ENCODE results near the gene PTGIS. TPM values are rescaled to one million over a fixed set of nuclear protein-coding genes. Genes with fewer than 3 reads are reported as not detected.
A peak's percentile ranks its signal among the peaks of the same experiment; 100 is the strongest.

PTGIS gene
- total RNA-seq, 4 donors from 2014 or later: 1.6 to 34.1 (median 8.6) TPM

GRCh38 chr20:49482621-49483017, 85.3 kb downstream of the PTGIS start, which contains the start of gene KCNB1:
KCNB1 (minus strand) TSS chr20:49482668; CDS start chr20:49482480, 188 bp downstream.
- Histone ChIP-seq H3K27ac (peak within 1 kb of the TSS; percentile 36 to 84 (median 71)), H3K9me3 (no peaks in the 10 kb centered on the region), H3K4me3 (peak within 1 kb of the TSS; percentile 19 to 67 (median 43)), H3K4me1 (peaks cover 7 to 50% (median 10%) of the 10 kb centered on the region in 3 donors), H3K36me3 (no peaks in the 10 kb centered on the region), H3K27me3 (peaks cover 0 to 85% (median 5%) of the 10 kb centered on the region in 4 donors)
- 4 to 31% methylated on average over 4 to 11 of the region's 34 CpGs for WGBS, 2 donors
- intact Hi-C loops (cut with DNase I): loop anchor here (10.0 kb wide), 1 partner anchor 98 kb away; no protein-coding TSS in a partner anchor
- no peak for DNase-seq
- TF ChIP-seq CTCF (IDR thresholded peaks at IDR 0.05) (peak in 2 of 6 experiments; percentile 21 to 24), POLR2A (IDR thresholded peaks at IDR 0.05) (no peak)

- no peaks in the 10 kb centered on the region for H3K36me3 ChIP-seq
- H3K27ac ChIP-seq: peak overlapping the region in 3 of 4 donors; percentile 63 to 79 (median 66)
- H3K27me3 ChIP-seq: peaks cover 0 to 85% (median 5%) of the 10 kb centered on the region in 4 donors
- H3K4me1 ChIP-seq: peaks cover 7 to 50% (median 10%) of the 10 kb centered on the region in 3 donors
- 90% methylated on average over 16 of the region's 46 CpGs; no CpG with 5 or more reads in 1 of the 2 donors for WGBS, 2 donors
- intact Hi-C loops (cut with DNase I): loop anchor here (10.0 kb wide), 1 partner anchor 97 kb away; no protein-coding TSS in a partner anchor
- DNase-seq: no peak
- no peak for TF ChIP-seq POLR2A (IDR thresholded peaks at IDR 0.05)
- no peak for TF ChIP-seq CTCF (IDR thresholded peaks at IDR 0.05)
- H3K4me3 ChIP-seq: peak overlapping the region in 2 of 4 donors; percentile 48 to 67
- H3K9me3 ChIP-seq: no peaks in the 10 kb centered on the region
Observed at GRCh38 chr20:49482173-49482572, 85.8 kb downstream of the PTGIS start.

- 58 to 63% methylated on average over 3 of the region's 3 CpGs for WGBS, 2 donors
- H3K27ac ChIP-seq: peak overlapping the region; percentile 36 to 79 (median 64)
- peak overlapping the region in 1 of 4 donors; percentile 5 for H3K4me3 ChIP-seq
- H3K27me3 ChIP-seq: peaks cover 0 to 81% (median 5%) of the 10 kb centered on the region in 4 donors
- H3K9me3 ChIP-seq: no peaks in the 10 kb centered on the region
- intact Hi-C loops (cut with DNase I): loop anchor here (10.0 kb wide), 1 partner anchor 96 kb away; no protein-coding TSS in a partner anchor
- H3K4me1 ChIP-seq: peaks cover 7 to 50% (median 10%) of the 10 kb centered on the region in 3 donors
- DNase-seq: no peak
- TF ChIP-seq POLR2A (IDR thresholded peaks at IDR 0.05): no peak
- no peak for TF ChIP-seq CTCF (IDR thresholded peaks at IDR 0.05)
- H3K36me3 ChIP-seq: no peaks in the 10 kb centered on the region
Observed at GRCh38 chr20:49481116-49481515, 86.8 kb downstream of the PTGIS start.

GRCh38 chr20:49480236-49480635, 87.7 kb downstream of the PTGIS start:
- peak overlapping the region in 1 of 4 donors; percentile 21 for H3K4me3 ChIP-seq
- H3K9me3 ChIP-seq: no peaks in the 10 kb centered on the region
- H3K36me3 ChIP-seq: no peaks in the 10 kb centered on the region
- H3K27ac ChIP-seq: peak overlapping the region in 3 of 4 donors; percentile 63 to 79 (median 66)
- WGBS, 2 donors: 44 to 66% methylated on average over 3 of the region's 3 CpGs
- intact Hi-C loops (cut with DNase I): loop anchor here (10.0 kb wide), 1 partner anchor 95 kb away; no protein-coding TSS in a partner anchor
- H3K27me3 ChIP-seq: peaks cover 0 to 78% (median 5%) of the 10 kb centered on the region in 4 donors
- TF ChIP-seq POLR2A (IDR thresholded peaks at IDR 0.05): no peak
- no peak for TF ChIP-seq CTCF (IDR thresholded peaks at IDR 0.05)
- peaks cover 7 to 50% (median 10%) of the 10 kb centered on the region in 3 donors for H3K4me1 ChIP-seq
- DNase-seq: no peak

GRCh38 chr20:49479785-49480184, 88.2 kb downstream of the PTGIS start:
- WGBS, 2 donors: 48 to 53% methylated on average over 4 to 6 of the region's 6 CpGs
- DNase-seq: no peak
- H3K27me3 ChIP-seq: peaks cover 0 to 78% (median 5%) of the 10 kb centered on the region in 4 donors
- TF ChIP-seq CTCF (IDR thresholded peaks at IDR 0.05) (no peak), POLR2A (IDR thresholded peaks at IDR 0.05) (no peak)
- no peaks in the 10 kb centered on the region for H3K36me3 ChIP-seq
- peak overlapping the region; percentile 24 to 79 (median 64) for H3K27ac ChIP-seq
- no peaks in the 10 kb centered on the region for H3K9me3 ChIP-seq
- peak overlapping the region in 1 of 4 donors; percentile 21 for H3K4me3 ChIP-seq
- intact Hi-C loops (cut with DNase I): loop anchor here (10.0 kb wide), 1 partner anchor 95 kb away; no protein-coding TSS in a partner anchor
- H3K4me1 ChIP-seq: peaks cover 7 to 50% (median 10%) of the 10 kb centered on the region in 3 donors

Data from esophagus squamous epithelium (tissue), 5 donors.